Endothelial cell of umbilical vein (primary cell): ENCODE data around the gene ADGRD1. TPM values are rescaled to one million over a fixed set of nuclear protein-coding genes. Genes with fewer than 3 reads are reported as not detected.

Experiments used
- BruUV-seq: library from RNA; stranded (reverse); fragments of 400-500 nt; replicated peaks from 2 replicates; lab custom pipeline; 2021; lab: Mats Ljungman, UMichigan
- CTCF ChIA-PET: fragments of 300-600, 350-600 bp; sonication (Branson Sonifier 250); formaldehyde crosslinking; loops from one replicate; lab custom pipeline; 2021; ENCODE audit warnings: antibody characterized with exemption, inconsistent platforms; lab: Charles Lee
- POLR2A ChIA-PET: fragments of 300-600, 350-600 bp; sonication (Branson Sonifier 250); formaldehyde crosslinking; loops from one replicate; lab custom pipeline; 2021; ENCODE audit warnings: antibody characterized with exemption, inconsistent platforms; lab: Charles Lee
- DNase-seq: peaks from one replicate; pipeline ENCODE4 v3.0.0-alpha.2; 2011; ENCODE audit warnings: low read depth, low spot score
- FAIRE-seq: peaks from 2 replicates; lab custom pipeline; 2011; peaks lifted over from hg19 to GRCh38; lab: Jason Lieb, UNC
- H2AFZ ChIP-seq: 2 replicates; pipeline ENCODE4 v1.6.0; 2012; ENCODE audit warnings: low read depth, low read length, control low read depth, inconsistent platforms
- H3K27ac ChIP-seq: 2 replicates; pipeline ENCODE4 v1.5.1; 2011; ENCODE audit warnings: low read depth, mild to moderate bottlenecking, control low read depth, low read length, moderate library complexity; ENCODE audit not compliant: insufficient read depth
- H3K27me3 ChIP-seq, 2 experiments: 2 replicates each; pipeline versions ENCODE4 v1.6.0 to v1.6.1; 2011; ENCODE audit warnings: low read length in 2 of 2, mixed read lengths in 1 of 2; ENCODE audit not compliant: control insufficient read depth in 2 of 2, insufficient read depth in 2 of 2
- H3K36me3 ChIP-seq, 2 experiments: 2 replicates in 1 of 2; 3 replicates in 1 of 2; pipeline ENCODE4 v1.5.1; 2011; ENCODE audit warnings: low read length in 2 of 2, mild to moderate bottlenecking in 1 of 2, moderate library complexity in 1 of 2; ENCODE audit not compliant: control insufficient read depth in 2 of 2, insufficient read depth in 2 of 2; ENCODE audit errors: extremely low read depth in 1 of 2
- H3K4me1 ChIP-seq: 3 replicates; pipeline ENCODE4 v1.5.1; 2011; ENCODE audit warnings: mild to moderate bottlenecking, low read length; ENCODE audit not compliant: control insufficient read depth, insufficient read depth; ENCODE audit errors: extremely low read depth
- H3K4me2 ChIP-seq: 2 replicates; pipeline ENCODE4 v1.6.1; 2011; ENCODE audit warnings: low read length, control low read depth, mixed read lengths; ENCODE audit not compliant: insufficient read depth
- H3K4me3 ChIP-seq, 3 experiments: fragments of 200-600 bp in 1 of 3; sonication (generic), shearing (Covaris generic) in 1 of 3; replicated peaks in 1 of 3; 2 replicates each; pipeline ENCODE4 v1.5.1; 2011 to 2016; ENCODE audit warnings: control low read depth in 3 of 3, low read length in 3 of 3, mild to moderate bottlenecking in 2 of 3, inconsistent platforms in 1 of 3, low read depth in 1 of 3, moderate library complexity in 1 of 3; ENCODE audit not compliant: insufficient read depth in 1 of 3
- H3K79me2 ChIP-seq: 2 replicates; pipeline ENCODE4 v1.6.0; 2012; ENCODE audit warnings: low read length, inconsistent platforms; ENCODE audit not compliant: control insufficient read depth, insufficient read depth
- H3K9ac ChIP-seq: replicated peaks from 2 replicates; pipeline ENCODE3; 2011; ENCODE audit warnings: low read length, control low read depth; ENCODE audit not compliant: insufficient read depth; ENCODE audit errors: extremely low read depth
- H3K9me1 ChIP-seq: replicated peaks from 3 replicates; pipeline ENCODE4 v1.6.0; 2011; ENCODE audit warnings: mild to moderate bottlenecking, low read length; ENCODE audit not compliant: control insufficient read depth, insufficient read depth; ENCODE audit errors: extremely low read depth
- H3K9me3 ChIP-seq: replicated peaks from 2 replicates; pipeline ENCODE4 v1.5.1; 2012; ENCODE audit warnings: low read length, inconsistent platforms; ENCODE audit not compliant: control insufficient read depth, insufficient read depth
- H4K20me1 ChIP-seq: replicated peaks from 2 replicates; pipeline ENCODE3; 2011; ENCODE audit warnings: mild to moderate bottlenecking, low read length; ENCODE audit not compliant: control insufficient read depth, insufficient read depth; ENCODE audit errors: extremely low read depth
- EZH2 ChIP-seq: IDR thresholded peaks from 2 replicates; pipeline ENCODE4 v1.6.1; 2012; ENCODE audit warnings: borderline replicate concordance, low read depth, mild to moderate bottlenecking, moderate library complexity, low read length, inconsistent platforms; ENCODE audit not compliant: severe bottlenecking
- FOS ChIP-seq: IDR thresholded peaks from 2 replicates; pipeline ENCODE4 v1.6.1; 2011; ENCODE audit warnings: mild to moderate bottlenecking, low read length, moderate library complexity, borderline replicate concordance; ENCODE audit not compliant: insufficient read depth
- GATA2 ChIP-seq: IDR thresholded peaks from 2 replicates; pipeline ENCODE4 v1.7.0; 2011; ENCODE audit warnings: low read depth, mild to moderate bottlenecking, moderate library complexity, mixed read lengths, low read length; ENCODE audit not compliant: insufficient read length, insufficient read depth
- JUN ChIP-seq: IDR thresholded peaks from 2 replicates; pipeline ENCODE4 v1.6.1; 2011; ENCODE audit warnings: borderline replicate concordance, low read depth; ENCODE audit not compliant: insufficient read length, insufficient read depth
- MYC ChIP-seq: IDR thresholded peaks from one replicate; pipeline ENCODE4 v1.6.1; 2011; ENCODE audit warnings: mild to moderate bottlenecking, low read depth, low read length
- POLR2A ChIP-seq: IDR thresholded peaks from 2 replicates; pipeline ENCODE4 v1.6.1; 2012; ENCODE audit warnings: low read depth, mild to moderate bottlenecking, control low read depth, low read length
- POLR2AphosphoS5 ChIP-seq: IDR thresholded peaks from 2 replicates; pipeline ENCODE4 v1.6.1; 2012; ENCODE audit warnings: low read depth, mild to moderate bottlenecking, control low read depth, low read length, moderate library complexity; ENCODE audit not compliant: insufficient read depth
- dilution Hi-C: fragments of 300-500 bp; cut with MboI; formaldehyde crosslinking; loops from one replicate; pipeline ENCODE4 v1.15.0; 2019; ENCODE audit warnings: low sequenced_read_pairs; ENCODE audit not compliant: extremely low pct_ligation_motif_present
- intact Hi-C: fragments of 100-400 bp; cut with micrococcal nuclease; formaldehyde crosslinking; loops from one replicate; pipeline ENCODE4 v1.10.0; 2022
- polyA plus RNA-seq, 4 experiments: library from polyadenylated mRNA; depleted of rRNA in 3 of 4; stranded (reverse) in 3 of 4; unstranded in 1 of 4; fragments of >200 nt; gene quantifications; 2 replicates each; pipeline versions ENCODE4 v1.2.1 to v1.2.3, GENCODE V29; 2011 to 2012; ENCODE audit warnings: missing spikeins in 1 of 4
- total RNA-seq: library from RNA; stranded (reverse); gene quantifications from 2 replicates; pipeline ENCODE4 v1.2.3, GENCODE V29; 2021
- TF ChIP-seq, protein P1 (sequence below), 2 donors: IDR thresholded peaks; 1 replicate in 1 of 2; 2 replicates in 1 of 2; pipeline ENCODE4 v1.5.1; 2011; ENCODE audit warnings: low read length in 2 of 2, mild to moderate bottlenecking in 2 of 2, moderate library complexity in 2 of 2, control low read depth in 1 of 2, inconsistent platforms in 1 of 2, low read depth in 1 of 2; ENCODE audit not compliant: insufficient read depth in 1 of 2; ENCODE audit errors: extremely low read depth in 1 of 2
- TF ChIP-seq, protein P2 (sequence below): IDR thresholded peaks from 2 replicates; pipeline ENCODE4 v1.6.1; 2011; ENCODE audit not compliant: insufficient read depth, insufficient read length

Gene ADGRD1
- total and polyA plus RNA-seq, 2 donors (not counting 3 experiments of a cell fraction or from before 2014, with no cell fraction given): 0.07 TPM; not detected in 1

DNA sequence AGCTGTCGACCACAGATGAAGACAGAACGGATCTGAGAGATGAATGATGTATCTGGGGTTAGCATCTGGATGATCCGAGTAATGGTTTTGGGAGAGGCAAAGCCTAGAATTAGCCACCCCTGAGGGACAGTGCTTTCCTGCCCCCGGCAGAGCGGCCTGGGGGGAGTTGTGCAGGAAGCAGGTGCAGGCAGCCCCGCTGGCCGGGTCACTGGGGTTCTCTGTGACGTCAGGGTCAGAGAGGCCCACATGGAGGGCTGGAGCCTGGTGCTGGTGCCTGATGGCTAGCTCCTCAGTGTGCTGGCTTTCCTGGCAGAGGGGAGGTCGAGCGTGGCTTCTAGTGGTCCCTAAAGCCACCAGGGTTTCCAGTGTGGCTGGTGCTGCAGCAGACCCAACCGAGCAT lies 70.3 kb downstream of the ADGRD1 start:
- Histone ChIP-seq H3K27me3 (no peaks in the 10 kb centered on the region), H3K9me1 (no peaks in the 10 kb centered on the region), H4K20me1 (no peaks in the 10 kb centered on the region), H3K4me1 (no peaks in the 10 kb centered on the region), H3K9ac (no peak overlapping the region), H2AFZ (no peak overlapping the region), H3K4me3 (no peak overlapping the region), H3K4me2 (no peak overlapping the region), H3K27ac (no peak overlapping the region), H3K36me3 (no peaks in the 10 kb centered on the region), H3K9me3 (no peaks in the 10 kb centered on the region), H3K79me2 (no peaks in the 10 kb centered on the region)
- dilution Hi-C loops: no loop called here
- DNase-seq (no peak), FAIRE-seq (no peak)
- BruUV-seq: no TSS peak
- no peak for TF ChIP-seq JUN
- TF ChIP-seq, protein P1, sequence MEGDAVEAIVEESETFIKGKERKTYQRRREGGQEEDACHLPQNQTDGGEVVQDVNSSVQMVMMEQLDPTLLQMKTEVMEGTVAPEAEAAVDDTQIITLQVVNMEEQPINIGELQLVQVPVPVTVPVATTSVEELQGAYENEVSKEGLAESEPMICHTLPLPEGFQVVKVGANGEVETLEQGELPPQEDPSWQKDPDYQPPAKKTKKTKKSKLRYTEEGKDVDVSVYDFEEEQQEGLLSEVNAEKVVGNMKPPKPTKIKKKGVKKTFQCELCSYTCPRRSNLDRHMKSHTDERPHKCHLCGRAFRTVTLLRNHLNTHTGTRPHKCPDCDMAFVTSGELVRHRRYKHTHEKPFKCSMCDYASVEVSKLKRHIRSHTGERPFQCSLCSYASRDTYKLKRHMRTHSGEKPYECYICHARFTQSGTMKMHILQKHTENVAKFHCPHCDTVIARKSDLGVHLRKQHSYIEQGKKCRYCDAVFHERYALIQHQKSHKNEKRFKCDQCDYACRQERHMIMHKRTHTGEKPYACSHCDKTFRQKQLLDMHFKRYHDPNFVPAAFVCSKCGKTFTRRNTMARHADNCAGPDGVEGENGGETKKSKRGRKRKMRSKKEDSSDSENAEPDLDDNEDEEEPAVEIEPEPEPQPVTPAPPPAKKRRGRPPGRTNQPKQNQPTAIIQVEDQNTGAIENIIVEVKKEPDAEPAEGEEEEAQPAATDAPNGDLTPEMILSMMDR (IDR thresholded peaks at IDR 0.05; ENCODE audit: extremely low read depth in 1 of 2, insufficient read depth in 1 of 2, low read depth in 1 of 2, low read length in 2 of 2): no peak
- TF ChIP-seq GATA2: no peak
- TF ChIP-seq POLR2AphosphoS5: no peak
- no peak for TF ChIP-seq EZH2
- TF ChIP-seq POLR2A: no peak
- TF ChIP-seq, protein P2, sequence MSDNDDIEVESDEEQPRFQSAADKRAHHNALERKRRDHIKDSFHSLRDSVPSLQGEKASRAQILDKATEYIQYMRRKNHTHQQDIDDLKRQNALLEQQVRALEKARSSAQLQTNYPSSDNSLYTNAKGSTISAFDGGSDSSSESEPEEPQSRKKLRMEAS: no peak
- TF ChIP-seq MYC: no peak
- TF ChIP-seq FOS: no peak
- POLR2A ChIA-PET: no interaction called here
- intact Hi-C loops: no loop called here
- CTCF ChIA-PET: no interaction called here
